Esophagus squamous epithelium (tissue), 4 donors: ENCODE measurements around the gene RARA.

Source experiments
- CTCF ChIP-seq, 6 experiments: fragments of 450-650 bp in 4 of 6; fragments of 200-600 bp in 2 of 6; sonication (generic) in 2 of 6; IDR thresholded peaks; one replicate each; pipeline ENCODE4 v1.5.1; 2016 to 2019; ENCODE audit warnings: antibody characterized with exemption in 6 of 6, mild to moderate bottlenecking in 4 of 6, moderate library complexity in 4 of 6
- POLR2A ChIP-seq, 4 donors: fragments of 450-650 bp; IDR thresholded peaks; one replicate each; pipeline ENCODE4 v1.6.1; 2017; ENCODE audit warnings: antibody characterized with exemption in 4 of 4, mild to moderate bottlenecking in 4 of 4, moderate library complexity in 3 of 4

GRCh38 chr17:40372031-40372430 is 63.1 kb downstream of the RARA start:
- TF ChIP-seq CTCF (IDR thresholded peaks at IDR 0.05): no peak
- TF ChIP-seq POLR2A (IDR thresholded peaks at IDR 0.05): no peak
